Smooth muscle cell of the brain vasculature (primary cell): ENCODE results near the gene TNRC6C.
A peak's percentile ranks its signal among the peaks of the same experiment; 100 is the strongest.
"Not testable (repeated sequence)": the region's sequence is repeated elsewhere in the genome, so short reads cannot be mapped to it uniquely, and the experiment has no call there.

ENCODE experiments used
- DNase-seq: peaks from one replicate; pipeline ENCODE4 v3.0.0-alpha.2; 2012; ENCODE audit warnings: low read depth, low spot score

Gene TNRC6C

GRCh38 chr17:78135858-78136500 is 177.5 kb downstream of the TNRC6C start:
- no peak for DNase-seq

- no peak for DNase-seq
Observed at GRCh38 chr17:78137392-78138203, 179.1 kb downstream of the TNRC6C start.

GRCh38 chr17:78138204-78139060 is 179.9 kb downstream of the TNRC6C start:
- no peak for DNase-seq

- not testable (repeated sequence) for DNase-seq
Observed at GRCh38 chr17:78139861-78140168, 181.3 kb downstream of the TNRC6C start.

GRCh38 chr17:78140169-78141051 is 181.9 kb downstream of the TNRC6C start:
- no peak for DNase-seq

GRCh38 chr17:78141437-78142118 is 183.1 kb downstream of the TNRC6C start:
- DNase-seq, result no peak

- no peak for DNase-seq
Observed at GRCh38 chr17:78142119-78142861, 183.8 kb downstream of the TNRC6C start.

GRCh38 chr17:78143214-78144146 is 185.0 kb downstream of the TNRC6C start:
- DNase-seq, result no peak

- peak; percentile 89 for DNase-seq
Observed at GRCh38 chr17:78144147-78144719, 185.7 kb downstream of the TNRC6C start.

GRCh38 chr17:78144736-78145641 is 186.5 kb downstream of the TNRC6C start:
- DNase-seq, result no peak

- no peak for DNase-seq
Observed at GRCh38 chr17:78146471-78146869, 188.0 kb downstream of the TNRC6C start.

- DNase-seq, result no peak
Observed at GRCh38 chr17:78146881-78147280, 188.4 kb downstream of the TNRC6C start.

- no peak for DNase-seq
Observed at GRCh38 chr17:78147315-78147998, 189.0 kb downstream of the TNRC6C start.

- no peak for DNase-seq
Observed at GRCh38 chr17:78148286-78149016, 189.9 kb downstream of the TNRC6C start.

- no peak for DNase-seq
Observed at GRCh38 chr17:78151514-78152008, 193.1 kb downstream of the TNRC6C start.
